GM19438 (cell line): ENCODE data around the gene PRKCI.
A peak's percentile ranks its signal among the peaks of the same experiment; 100 is the strongest.
"Not testable (repeated sequence)": the region's sequence is repeated elsewhere in the genome, so short reads cannot be mapped to it uniquely, and the experiment has no call there.

Experiments used
- ATAC-seq: cut with Tn5 transposase; IDR thresholded peaks from one replicate; pipeline ENCODE4 v1.9.1; 2021; ENCODE audit warnings: low read depth; ENCODE audit not compliant: unreplicated experiment

Gene PRKCI

GRCh38 chr3:170331143-170331542 is 108.9 kb downstream of the PRKCI start:
- no peak for ATAC-seq

- no peak for ATAC-seq
These were observed 115.2 kb downstream of the PRKCI start for GRCh38 chr3:170337420-170337819.

- ATAC-seq, result no peak
These were observed 116.6 kb downstream of the PRKCI start for GRCh38 chr3:170338690-170339340.

GRCh38 chr3:170342273-170342672 is 120.0 kb downstream of the PRKCI start:
- not testable (repeated sequence) for ATAC-seq

GRCh38 chr3:170343859-170344258 is 121.6 kb downstream of the PRKCI start:
- ATAC-seq, result not testable (repeated sequence)

GRCh38 chr3:170344971-170345370 is 122.7 kb downstream of the PRKCI start:
- ATAC-seq, result no peak

GRCh38 chr3:170346481-170347392 is 124.5 kb downstream of the PRKCI start:
- no peak for ATAC-seq

- ATAC-seq, result peak; percentile 63
These were observed 128.5 kb downstream of the PRKCI start for GRCh38 chr3:170350515-170351413.

GRCh38 chr3:170352936-170353335 is 130.7 kb downstream of the PRKCI start:
- ATAC-seq, result no peak

- ATAC-seq, result no peak
These were observed 131.3 kb downstream of the PRKCI start for GRCh38 chr3:170353485-170353884.

GRCh38 chr3:170354760-170355159 is 132.5 kb downstream of the PRKCI start:
- ATAC-seq, result no peak
